ENCODE data around the gene P3R3URF. TPM values are rescaled to one million over a fixed set of nuclear protein-coding genes. Genes with fewer than 3 reads are reported as not detected.

Gene P3R3URF
- total and polyA plus RNA-seq, 2 donors (not counting 3 experiments of a cell fraction or from before 2014, with no cell fraction given) = not detected

GRCh38 chr1:46224966-46225365, 48.7 kb upstream of the P3R3URF start:
- Histone ChIP-seq H3K9me1 (replicated peaks; ENCODE audit: control insufficient read depth, extremely low read depth, insufficient read depth, low read length) (no peaks in the 10 kb centered on the region), H3K4me3 (replicated peaks in 1 of 3; ENCODE audit: insufficient read depth in 1 of 3, low read depth in 1 of 3, low read length in 3 of 3) (no peak overlapping the region), H3K4me2 (ENCODE audit: insufficient read depth, low read length) (no peak overlapping the region), H3K79me2 (ENCODE audit: control insufficient read depth, insufficient read depth, low read length) (no peaks in the 10 kb centered on the region), H3K9me3 (replicated peaks; ENCODE audit: control insufficient read depth, insufficient read depth, low read length) (no peaks in the 10 kb centered on the region), H2AFZ (ENCODE audit: low read depth, low read length) (no peak overlapping the region), H3K9ac (replicated peaks; ENCODE audit: extremely low read depth, insufficient read depth, low read length) (no peak overlapping the region), H3K27ac (ENCODE audit: insufficient read depth, low read depth, low read length) (no peak overlapping the region), H3K4me1 (ENCODE audit: control insufficient read depth, extremely low read depth, insufficient read depth, low read length) (peaks cover 2% of the 10 kb centered on the region), H4K20me1 (replicated peaks; ENCODE audit: control insufficient read depth, extremely low read depth, insufficient read depth, low read length) (no peaks in the 10 kb centered on the region), H3K36me3 (ENCODE audit: control insufficient read depth in 2 of 2, extremely low read depth in 1 of 2, insufficient read depth in 2 of 2, low read length in 2 of 2) (no peaks in the 10 kb centered on the region), H3K27me3 (ENCODE audit: control insufficient read depth in 2 of 2, insufficient read depth in 2 of 2, low read length in 2 of 2) (no peaks in the 10 kb centered on the region)
- ChIA-PET CTCF (interaction anchor here (1.1 to 4.5 kb wide), 5 partner anchors 13 to 188 kb away, joined by 4 to 146 read pairs (median 6); partner anchors contain the start of gene POMGNT1), POLR2A (no interaction called here)
- dilution Hi-C loops (cut with MboI; ENCODE audit: extremely low pct_ligation_motif_present, low sequenced_read_pairs) (no loop called here), intact Hi-C loops (cut with micrococcal nuclease) (loop anchor here (5.0 to 10.0 kb wide), 2 partner anchors 333 to 540 kb away; partner anchors contain the start of genes GPBP1L1 and TMEM69)
- no peak for FAIRE-seq
- TF ChIP-seq POLR2AphosphoS5 (IDR thresholded peaks at IDR 0.05; ENCODE audit: insufficient read depth, low read depth, low read length) (no peak), FOS (IDR thresholded peaks at IDR 0.05; ENCODE audit: borderline replicate concordance, insufficient read depth, low read length) (no peak), EZH2 (IDR thresholded peaks at IDR 0.05; ENCODE audit: borderline replicate concordance, low read depth, low read length, severe bottlenecking) (no peak), JUN (IDR thresholded peaks at IDR 0.05; ENCODE audit: borderline replicate concordance, insufficient read depth, insufficient read length, low read depth) (no peak), POLR2A (IDR thresholded peaks at IDR 0.05; ENCODE audit: low read depth, low read length) (no peak), GATA2 (IDR thresholded peaks at IDR 0.05; ENCODE audit: insufficient read depth, insufficient read length, low read depth, low read length) (no peak), MYC (IDR thresholded peaks at IDR 0.05; ENCODE audit: low read depth, low read length) (no peak), MAX (IDR thresholded peaks at IDR 0.05; ENCODE audit: insufficient read depth, insufficient read length) (no peak)
- TF ChIP-seq, protein P1, sequence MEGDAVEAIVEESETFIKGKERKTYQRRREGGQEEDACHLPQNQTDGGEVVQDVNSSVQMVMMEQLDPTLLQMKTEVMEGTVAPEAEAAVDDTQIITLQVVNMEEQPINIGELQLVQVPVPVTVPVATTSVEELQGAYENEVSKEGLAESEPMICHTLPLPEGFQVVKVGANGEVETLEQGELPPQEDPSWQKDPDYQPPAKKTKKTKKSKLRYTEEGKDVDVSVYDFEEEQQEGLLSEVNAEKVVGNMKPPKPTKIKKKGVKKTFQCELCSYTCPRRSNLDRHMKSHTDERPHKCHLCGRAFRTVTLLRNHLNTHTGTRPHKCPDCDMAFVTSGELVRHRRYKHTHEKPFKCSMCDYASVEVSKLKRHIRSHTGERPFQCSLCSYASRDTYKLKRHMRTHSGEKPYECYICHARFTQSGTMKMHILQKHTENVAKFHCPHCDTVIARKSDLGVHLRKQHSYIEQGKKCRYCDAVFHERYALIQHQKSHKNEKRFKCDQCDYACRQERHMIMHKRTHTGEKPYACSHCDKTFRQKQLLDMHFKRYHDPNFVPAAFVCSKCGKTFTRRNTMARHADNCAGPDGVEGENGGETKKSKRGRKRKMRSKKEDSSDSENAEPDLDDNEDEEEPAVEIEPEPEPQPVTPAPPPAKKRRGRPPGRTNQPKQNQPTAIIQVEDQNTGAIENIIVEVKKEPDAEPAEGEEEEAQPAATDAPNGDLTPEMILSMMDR (IDR thresholded peaks at IDR 0.05; ENCODE audit: extremely low read depth in 1 of 2, insufficient read depth in 1 of 2, low read depth in 1 of 2, low read length in 2 of 2) = no peak
- no peak for DNase-seq (ENCODE audit: low read depth, low spot score)
- no TSS peak for BruUV-seq (replicated peaks)
